GM12878 (cell line): ENCODE data around the gene PRKG1. TPM values are rescaled to one million over a fixed set of nuclear protein-coding genes. Genes with fewer than 3 reads are reported as not detected.

Experiments
- ATAC-seq: fragments of 200-7000 bp; cut with Tn5 transposase; 3 replicates; pipeline ENCODE4 v1.9.1; 2020; ENCODE audit warnings: mild to moderate bottlenecking, moderate library complexity
- BruUV-seq: library from RNA; stranded (reverse); fragments of 400-500 nt; replicated peaks from 2 replicates; lab custom pipeline; 2021; lab: Mats Ljungman, UMichigan
- CTCF ChIA-PET: fragments of 300-600 bp; sonication (Branson Sonifier 250); formaldehyde crosslinking; extraction: SDS; loops from one replicate; lab custom pipeline; 2021; ENCODE audit warnings: inconsistent platforms; lab: Yijun Ruan, JAX
- POLR2A ChIA-PET: fragments of 350-600 bp; formaldehyde crosslinking; extraction: SDS; loops from one replicate; lab custom pipeline; 2021; ENCODE audit warnings: inconsistent platforms; lab: Charles Lee
- RAD21 ChIA-PET: fragments of 300-600 bp; sonication (Branson Sonifier 250); formaldehyde crosslinking; loops from one replicate; lab custom pipeline; 2023; ENCODE audit warnings: antibody characterized with exemption; ENCODE audit not compliant: unreplicated experiment; lab: Charles Lee
- SMC1A ChIA-PET: fragments of 300-600 bp; sonication (Branson Sonifier 250); formaldehyde crosslinking; loops from one replicate; lab custom pipeline; 2023; ENCODE audit not compliant: unreplicated experiment, uncharacterized antibody; lab: Charles Lee
- DNase-seq: peaks from one replicate; pipeline ENCODE4 v3.0.0-alpha.2; 2011; ENCODE audit warnings: low read depth, low spot score
- FAIRE-seq: peaks from 3 replicates; lab custom pipeline; 2011; peaks lifted over from hg19 to GRCh38; lab: Jason Lieb, UNC
- H2AFZ ChIP-seq: 2 replicates; pipeline ENCODE4 v1.6.0; 2011; ENCODE audit warnings: low read depth, low read length, control low read depth; ENCODE audit not compliant: control insufficient read depth
- H3K27ac ChIP-seq: 2 replicates; pipeline ENCODE4 v1.5.1; 2011; ENCODE audit warnings: control low read depth; ENCODE audit not compliant: control insufficient read depth, insufficient read depth
- H3K27me3 ChIP-seq, 2 experiments: replicated peaks in 1 of 2; 2 replicates each; pipeline versions ENCODE4 v1.6.0 to v1.6.1; 2011; ENCODE audit warnings: low read length in 1 of 2; ENCODE audit not compliant: control insufficient read depth in 2 of 2, insufficient read depth in 2 of 2
- H3K36me3 ChIP-seq, 2 experiments: 2 replicates each; pipeline ENCODE4 v1.5.1; 2011; ENCODE audit warnings: low read length in 1 of 2; ENCODE audit not compliant: control insufficient read depth in 2 of 2, insufficient read depth in 2 of 2
- H3K4me1 ChIP-seq: 2 replicates; pipeline ENCODE4 v1.6.1; 2011; ENCODE audit warnings: mild to moderate bottlenecking, low read length, moderate library complexity, mixed read lengths; ENCODE audit not compliant: control insufficient read depth, insufficient read depth
- H3K4me2 ChIP-seq: 2 replicates; pipeline ENCODE4 v1.6.0; 2011; ENCODE audit warnings: control low read depth; ENCODE audit not compliant: control insufficient read depth, insufficient read depth
- H3K4me3 ChIP-seq: fragments of 200-600 bp; sonication (generic); 2 replicates; pipeline ENCODE4 v1.5.1; 2016
- H3K79me2 ChIP-seq: 2 replicates; pipeline ENCODE4 v1.6.0; 2011; ENCODE audit warnings: low read length; ENCODE audit not compliant: control insufficient read depth, insufficient read depth
- H3K9ac ChIP-seq: 2 replicates; pipeline ENCODE4 v1.8.0; 2011; ENCODE audit warnings: low read length, control low read depth, mixed read lengths; ENCODE audit not compliant: control insufficient read depth, insufficient read depth
- H3K9me3 ChIP-seq: replicated peaks from 3 replicates; pipeline ENCODE4 v1.5.1; 2011; ENCODE audit warnings: mild to moderate bottlenecking, low read length; ENCODE audit not compliant: control insufficient read depth, insufficient read depth
- H4K20me1 ChIP-seq: 2 replicates; pipeline ENCODE4 v1.6.0; 2011; ENCODE audit not compliant: control insufficient read depth, insufficient read depth
- BACH1 ChIP-seq: fragments of 450-650 bp; IDR thresholded peaks from 2 replicates; pipeline ENCODE4 v1.6.1; 2017; ENCODE audit warnings: mild to moderate bottlenecking, borderline replicate concordance
- BMI1 ChIP-seq: fragments of 450-650 bp; IDR thresholded peaks from 2 replicates; pipeline ENCODE4 v1.6.1; 2016; ENCODE audit warnings: mild to moderate bottlenecking, moderate library complexity, borderline replicate concordance
- HCFC1 ChIP-seq: fragments of 150-350 bp; IDR thresholded peaks from 2 replicates; pipeline ENCODE4 v1.6.1; 2014; ENCODE audit warnings: low read length
- MTA2 ChIP-seq: fragments of 450-650 bp; IDR thresholded peaks from 2 replicates; pipeline ENCODE4 v1.6.1; 2016; ENCODE audit warnings: low read depth, mild to moderate bottlenecking, moderate library complexity
- RAD51 ChIP-seq: fragments of 450-650 bp; IDR thresholded peaks from 2 replicates; pipeline ENCODE4 v1.6.1; 2016; ENCODE audit warnings: moderate library complexity, mild to moderate bottlenecking, inconsistent platforms
- RUNX3 ChIP-seq: IDR thresholded peaks from 2 replicates; pipeline ENCODE4 v1.6.1; 2012; ENCODE audit warnings: low read length, inconsistent platforms
- SMC3 ChIP-seq: IDR thresholded peaks from 2 replicates; pipeline ENCODE4 v1.6.1; 2011; ENCODE audit warnings: low read length, improper control_type of control experiment, borderline replicate concordance
- ZBED1 ChIP-seq: IDR thresholded peaks from 2 replicates; pipeline ENCODE4 v1.6.1; 2016; ENCODE audit warnings: borderline replicate concordance
- ZNF24 ChIP-seq: fragments of 450-650 bp; IDR thresholded peaks from 2 replicates; pipeline ENCODE4 v1.6.1; 2017; ENCODE audit warnings: antibody characterized with exemption, mild to moderate bottlenecking
- ZNF384 ChIP-seq: IDR thresholded peaks from 2 replicates; pipeline ENCODE4 v1.6.1; 2012; ENCODE audit warnings: low read depth, mild to moderate bottlenecking, low read length, improper control_type of control experiment, borderline replicate concordance
- ZZZ3 ChIP-seq: IDR thresholded peaks from 2 replicates; pipeline ENCODE4 v1.6.1; 2011; ENCODE audit warnings: low read depth; ENCODE audit not compliant: control insufficient read depth, insufficient read length
- WGBS: methylation state at CpG from one replicate; pipeline ENCODE4 v1.1.6; 2016; ENCODE audit warnings: low lambda C conversion rate; ENCODE audit not compliant: insufficient replicate concordance, insufficient coverage; ENCODE audit errors: missing lambda C conversion rate; 5-methylcytosine and 5-hydroxymethylcytosine counted together
- in situ Hi-C: fragments of 300-500 bp; cut with MboI; formaldehyde crosslinking; loops from 9 replicates; pipeline ENCODE4 v1.14.3; 2018; ENCODE audit warnings: mixed read lengths
- intact Hi-C: fragments of 100-400 bp; cut with micrococcal nuclease; formaldehyde crosslinking; loops from one replicate; pipeline ENCODE4 v1.14.2; 2022; ENCODE audit not compliant: unreplicated experiment
- polyA plus RNA-seq, 11 experiments: library from polyadenylated mRNA; depleted of rRNA in 4 of 11; unstranded in 6 of 11; stranded (reverse) in 5 of 11; fragments of >200 nt; fragmentation: Nextera tagmentation in 4 of 11; fragmentation: Illumina TruSeq in 1 of 11; extraction: Ambion mirVana in 4 of 11; extraction: Trizol in 1 of 11; gene quantifications; 1 replicate in 1 of 11; 2 replicates in 10 of 11; pipeline versions ENCODE4 v1.2.1 to v1.2.3, GENCODE V29; 2011 to 2016; ENCODE audit warnings: inconsistent platforms in 2 of 11, missing spikeins in 2 of 11, low read depth in 1 of 11
- total RNA-seq, 4 experiments: library from RNA; depleted of rRNA in 3 of 4; stranded (reverse); fragments of >200 nt in 3 of 4; fragmentation: Illumina TruSeq in 1 of 4; extraction: Trizol in 1 of 4; gene quantifications; 2 replicates each; pipeline versions ENCODE4 v1.2.1 to v1.2.3, GENCODE V29; 2013 to 2021
- TF ChIP-seq, protein P1 (sequence below): fragments of 450-650 bp; IDR thresholded peaks from 2 replicates; pipeline ENCODE4 v1.6.1; 2017; ENCODE audit warnings: mild to moderate bottlenecking, moderate library complexity
- TF ChIP-seq, protein P2 (sequence below): fragments of 450-650 bp; IDR thresholded peaks from 2 replicates; pipeline ENCODE4 v1.6.1; 2017; ENCODE audit warnings: mild to moderate bottlenecking, moderate library complexity
- TF ChIP-seq, protein P3 (sequence below): fragments of 450-650 bp; IDR thresholded peaks from 2 replicates; pipeline ENCODE4 v1.6.1; 2017; ENCODE audit warnings: antibody characterized with exemption, mild to moderate bottlenecking, moderate library complexity

PRKG1 gene
- total and polyA plus RNA-seq, 10 of the 15 experiments (the other 5 are each of a cell fraction or from before 2014, with no cell fraction given): 0.04 to 0.05 TPM; not detected in 8

DNA sequence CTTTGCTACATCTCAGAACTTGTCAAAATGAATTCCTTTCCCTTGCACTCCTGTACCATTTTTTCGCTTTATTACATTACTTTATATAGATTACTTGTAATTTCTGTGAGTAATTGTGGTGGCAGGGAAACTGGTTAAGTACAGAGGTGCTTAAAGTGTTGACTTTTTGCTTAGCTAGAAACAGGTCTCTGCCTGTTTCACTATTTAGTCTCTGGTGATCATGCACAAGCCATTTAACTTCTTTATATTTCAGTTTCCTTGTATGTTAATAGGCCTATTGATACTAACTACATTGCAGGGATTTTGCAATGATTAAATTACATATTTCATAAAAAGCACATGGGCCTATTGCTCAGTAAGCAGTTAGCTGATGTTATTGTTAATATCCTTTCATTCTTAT, 233.8 kb downstream of the PRKG1 start:
- intact Hi-C loops: no loop called here
- Histone ChIP-seq H3K36me3 (no peaks in the 10 kb centered on the region), H3K9me3 (no peaks in the 10 kb centered on the region), H3K79me2 (no peaks in the 10 kb centered on the region), H2AFZ (no peak overlapping the region), H3K4me2 (no peak overlapping the region), H3K9ac (no peak overlapping the region), H3K4me1 (no peaks in the 10 kb centered on the region), H3K27ac (no peak overlapping the region), H3K4me3 (no peak overlapping the region), H4K20me1 (no peaks in the 10 kb centered on the region), H3K27me3 (no peaks in the 10 kb centered on the region; a peak in 1 of 4 replicates)
- no TSS peak for BruUV-seq
- TF ChIP-seq SMC3 (no peak), ZZZ3 (no peak), BACH1 (no peak), RAD51 (no peak), MTA2 (no peak), RUNX3 (no peak), ZBED1 (no peak), ZNF384 (no peak), BMI1 (no peak), ZNF24 (no peak), HCFC1 (no peak)
- TF ChIP-seq, protein P1, sequence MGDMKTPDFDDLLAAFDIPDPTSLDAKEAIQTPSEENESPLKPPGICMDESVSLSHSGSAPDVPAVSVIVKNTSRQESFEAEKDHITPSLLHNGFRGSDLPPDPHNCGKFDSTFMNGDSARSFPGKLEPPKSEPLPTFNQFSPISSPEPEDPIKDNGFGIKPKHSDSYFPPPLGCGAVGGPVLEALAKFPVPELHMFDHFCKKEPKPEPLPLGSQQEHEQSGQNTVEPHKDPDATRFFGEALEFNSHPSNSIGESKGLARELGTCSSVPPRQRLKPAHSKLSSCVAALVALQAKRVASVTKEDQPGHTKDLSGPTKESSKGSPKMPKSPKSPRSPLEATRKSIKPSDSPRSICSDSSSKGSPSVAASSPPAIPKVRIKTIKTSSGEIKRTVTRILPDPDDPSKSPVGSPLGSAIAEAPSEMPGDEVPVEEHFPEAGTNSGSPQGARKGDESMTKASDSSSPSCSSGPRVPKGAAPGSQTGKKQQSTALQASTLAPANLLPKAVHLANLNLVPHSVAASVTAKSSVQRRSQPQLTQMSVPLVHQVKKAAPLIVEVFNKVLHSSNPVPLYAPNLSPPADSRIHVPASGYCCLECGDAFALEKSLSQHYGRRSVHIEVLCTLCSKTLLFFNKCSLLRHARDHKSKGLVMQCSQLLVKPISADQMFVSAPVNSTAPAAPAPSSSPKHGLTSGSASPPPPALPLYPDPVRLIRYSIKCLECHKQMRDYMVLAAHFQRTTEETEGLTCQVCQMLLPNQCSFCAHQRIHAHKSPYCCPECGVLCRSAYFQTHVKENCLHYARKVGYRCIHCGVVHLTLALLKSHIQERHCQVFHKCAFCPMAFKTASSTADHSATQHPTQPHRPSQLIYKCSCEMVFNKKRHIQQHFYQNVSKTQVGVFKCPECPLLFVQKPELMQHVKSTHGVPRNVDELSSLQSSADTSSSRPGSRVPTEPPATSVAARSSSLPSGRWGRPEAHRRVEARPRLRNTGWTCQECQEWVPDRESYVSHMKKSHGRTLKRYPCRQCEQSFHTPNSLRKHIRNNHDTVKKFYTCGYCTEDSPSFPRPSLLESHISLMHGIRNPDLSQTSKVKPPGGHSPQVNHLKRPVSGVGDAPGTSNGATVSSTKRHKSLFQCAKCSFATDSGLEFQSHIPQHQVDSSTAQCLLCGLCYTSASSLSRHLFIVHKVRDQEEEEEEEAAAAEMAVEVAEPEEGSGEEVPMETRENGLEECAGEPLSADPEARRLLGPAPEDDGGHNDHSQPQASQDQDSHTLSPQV: no peak
- TF ChIP-seq, protein P2, sequence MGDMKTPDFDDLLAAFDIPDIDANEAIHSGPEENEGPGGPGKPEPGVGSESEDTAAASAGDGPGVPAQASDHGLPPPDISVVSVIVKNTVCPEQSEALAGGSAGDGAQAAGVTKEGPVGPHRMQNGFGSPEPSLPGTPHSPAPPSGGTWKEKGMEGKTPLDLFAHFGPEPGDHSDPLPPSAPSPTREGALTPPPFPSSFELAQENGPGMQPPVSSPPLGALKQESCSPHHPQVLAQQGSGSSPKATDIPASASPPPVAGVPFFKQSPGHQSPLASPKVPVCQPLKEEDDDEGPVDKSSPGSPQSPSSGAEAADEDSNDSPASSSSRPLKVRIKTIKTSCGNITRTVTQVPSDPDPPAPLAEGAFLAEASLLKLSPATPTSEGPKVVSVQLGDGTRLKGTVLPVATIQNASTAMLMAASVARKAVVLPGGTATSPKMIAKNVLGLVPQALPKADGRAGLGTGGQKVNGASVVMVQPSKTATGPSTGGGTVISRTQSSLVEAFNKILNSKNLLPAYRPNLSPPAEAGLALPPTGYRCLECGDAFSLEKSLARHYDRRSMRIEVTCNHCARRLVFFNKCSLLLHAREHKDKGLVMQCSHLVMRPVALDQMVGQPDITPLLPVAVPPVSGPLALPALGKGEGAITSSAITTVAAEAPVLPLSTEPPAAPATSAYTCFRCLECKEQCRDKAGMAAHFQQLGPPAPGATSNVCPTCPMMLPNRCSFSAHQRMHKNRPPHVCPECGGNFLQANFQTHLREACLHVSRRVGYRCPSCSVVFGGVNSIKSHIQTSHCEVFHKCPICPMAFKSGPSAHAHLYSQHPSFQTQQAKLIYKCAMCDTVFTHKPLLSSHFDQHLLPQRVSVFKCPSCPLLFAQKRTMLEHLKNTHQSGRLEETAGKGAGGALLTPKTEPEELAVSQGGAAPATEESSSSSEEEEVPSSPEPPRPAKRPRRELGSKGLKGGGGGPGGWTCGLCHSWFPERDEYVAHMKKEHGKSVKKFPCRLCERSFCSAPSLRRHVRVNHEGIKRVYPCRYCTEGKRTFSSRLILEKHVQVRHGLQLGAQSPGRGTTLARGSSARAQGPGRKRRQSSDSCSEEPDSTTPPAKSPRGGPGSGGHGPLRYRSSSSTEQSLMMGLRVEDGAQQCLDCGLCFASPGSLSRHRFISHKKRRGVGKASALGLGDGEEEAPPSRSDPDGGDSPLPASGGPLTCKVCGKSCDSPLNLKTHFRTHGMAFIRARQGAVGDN: no peak
- TF ChIP-seq, protein P3, sequence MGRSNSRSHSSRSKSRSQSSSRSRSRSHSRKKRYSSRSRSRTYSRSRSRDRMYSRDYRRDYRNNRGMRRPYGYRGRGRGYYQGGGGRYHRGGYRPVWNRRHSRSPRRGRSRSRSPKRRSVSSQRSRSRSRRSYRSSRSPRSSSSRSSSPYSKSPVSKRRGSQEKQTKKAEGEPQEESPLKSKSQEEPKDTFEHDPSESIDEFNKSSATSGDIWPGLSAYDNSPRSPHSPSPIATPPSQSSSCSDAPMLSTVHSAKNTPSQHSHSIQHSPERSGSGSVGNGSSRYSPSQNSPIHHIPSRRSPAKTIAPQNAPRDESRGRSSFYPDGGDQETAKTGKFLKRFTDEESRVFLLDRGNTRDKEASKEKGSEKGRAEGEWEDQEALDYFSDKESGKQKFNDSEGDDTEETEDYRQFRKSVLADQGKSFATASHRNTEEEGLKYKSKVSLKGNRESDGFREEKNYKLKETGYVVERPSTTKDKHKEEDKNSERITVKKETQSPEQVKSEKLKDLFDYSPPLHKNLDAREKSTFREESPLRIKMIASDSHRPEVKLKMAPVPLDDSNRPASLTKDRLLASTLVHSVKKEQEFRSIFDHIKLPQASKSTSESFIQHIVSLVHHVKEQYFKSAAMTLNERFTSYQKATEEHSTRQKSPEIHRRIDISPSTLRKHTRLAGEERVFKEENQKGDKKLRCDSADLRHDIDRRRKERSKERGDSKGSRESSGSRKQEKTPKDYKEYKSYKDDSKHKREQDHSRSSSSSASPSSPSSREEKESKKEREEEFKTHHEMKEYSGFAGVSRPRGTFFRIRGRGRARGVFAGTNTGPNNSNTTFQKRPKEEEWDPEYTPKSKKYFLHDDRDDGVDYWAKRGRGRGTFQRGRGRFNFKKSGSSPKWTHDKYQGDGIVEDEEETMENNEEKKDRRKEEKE: no peak
- FAIRE-seq (no peak), ATAC-seq (no peak), DNase-seq (no peak)
- whole genome bisulfite sequencing: 5% methylated on average over 1 of the region's 1 CpG
- SMC1A ChIA-PET: interaction anchor here (0.8 to 1.1 kb wide), 2 partner anchors 11 kb away, joined by 3 read pairs; no protein-coding TSS in a partner anchor
- CTCF ChIA-PET: no interaction called here
- POLR2A ChIA-PET: no interaction called here
- RAD21 ChIA-PET: interaction anchor here (0.6 kb wide), 1 partner anchor 333 kb away, joined by 3 read pairs; no protein-coding TSS in a partner anchor
- in situ Hi-C loops: no loop called here
